A204.1 (cell line): ENCODE data around the gene TAS2R3.

Source experiments
- FAIRE-seq: peaks from 2 replicates; lab custom pipeline; 2012; peaks lifted over from hg19 to GRCh38; lab: Jason Lieb, UNC

Gene TAS2R3

DNA sequence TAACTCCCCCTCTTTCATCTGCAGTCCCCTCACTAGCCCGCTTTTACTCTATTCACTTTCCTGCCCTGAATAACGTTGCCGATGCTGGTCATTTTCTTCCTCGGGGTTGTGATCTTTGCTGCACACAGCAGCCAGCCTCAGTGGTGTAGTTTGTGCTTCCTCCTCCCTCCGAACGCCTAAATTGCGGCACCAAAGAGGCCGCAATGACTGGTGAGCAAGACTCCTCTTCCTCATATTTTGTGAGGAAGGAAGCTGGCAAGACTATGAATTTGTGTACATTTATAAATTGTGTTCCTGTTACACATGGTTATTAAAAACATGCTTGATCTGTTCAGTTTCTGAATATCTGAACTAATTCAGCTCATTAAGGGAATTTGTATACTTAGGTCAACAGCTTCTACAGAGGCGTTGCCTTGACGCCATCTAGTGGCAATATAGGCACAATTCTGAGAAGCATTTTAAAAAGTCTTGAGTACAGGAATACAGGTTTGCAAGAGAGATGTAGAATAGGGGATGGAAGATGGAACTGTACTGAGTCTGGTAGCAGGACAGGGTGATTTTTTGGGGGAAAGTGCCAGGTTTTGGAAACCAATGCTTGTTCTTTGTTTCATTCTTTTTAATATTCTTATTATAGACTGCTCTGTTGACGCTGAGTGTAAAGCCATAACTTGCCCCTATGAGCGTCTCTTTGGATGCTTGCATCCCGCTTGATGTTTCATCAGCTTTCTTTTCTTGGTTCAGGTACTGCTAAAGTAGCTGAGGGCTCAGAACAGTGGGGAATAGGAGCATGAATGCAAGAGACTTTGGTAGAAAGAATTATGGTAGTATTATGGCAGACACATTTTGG is 22.0 kb downstream of the TAS2R3 start:
- peak; percentile 87 for FAIRE-seq

DNA sequence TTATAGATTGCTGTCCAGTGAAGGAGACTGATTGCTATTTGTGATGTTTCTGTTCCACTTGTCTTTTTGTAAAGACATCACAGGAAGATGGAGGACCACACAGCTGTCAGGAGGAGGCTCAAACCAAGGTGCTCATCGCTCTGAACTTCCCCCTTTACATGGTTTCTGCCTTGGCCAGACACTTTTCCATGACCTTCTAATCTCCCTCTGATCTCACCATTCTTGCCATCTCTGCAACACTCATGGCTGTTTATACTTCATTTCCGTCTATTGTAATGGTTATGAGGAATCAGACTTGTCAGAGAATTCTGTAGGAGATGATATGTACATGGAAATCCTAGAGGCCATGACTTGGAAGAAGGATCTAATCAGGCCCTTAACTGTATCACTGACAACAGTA is 24.4 kb downstream of the TAS2R3 start:
- FAIRE-seq = no peak

DNA sequence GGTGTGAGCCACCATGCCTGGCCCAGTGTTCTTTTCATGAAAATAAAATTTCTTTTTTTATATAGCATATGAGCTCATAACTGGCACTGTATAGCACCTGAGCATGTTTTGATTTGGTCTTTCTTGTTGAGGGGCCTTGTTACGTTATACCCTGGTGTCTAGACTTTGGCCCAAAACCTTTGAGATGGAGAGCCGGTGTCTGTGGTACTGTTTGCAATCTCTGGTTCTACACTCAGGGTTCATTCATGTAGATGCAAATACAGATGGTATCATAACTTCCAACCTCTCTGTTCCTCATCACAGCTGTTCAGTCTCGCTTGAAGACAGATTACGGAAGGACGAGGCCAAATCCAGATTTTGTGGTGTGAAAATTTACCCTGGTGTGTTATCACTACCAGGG is 26.0 kb downstream of the TAS2R3 start, which contains the start of gene TAS2R5:
TSS of gene TAS2R5 (plus strand) at position 301 of the 400 bp plus-strand sequence. CDS start 145 bp downstream, outside the sequence.
- FAIRE-seq = no peak

DNA sequence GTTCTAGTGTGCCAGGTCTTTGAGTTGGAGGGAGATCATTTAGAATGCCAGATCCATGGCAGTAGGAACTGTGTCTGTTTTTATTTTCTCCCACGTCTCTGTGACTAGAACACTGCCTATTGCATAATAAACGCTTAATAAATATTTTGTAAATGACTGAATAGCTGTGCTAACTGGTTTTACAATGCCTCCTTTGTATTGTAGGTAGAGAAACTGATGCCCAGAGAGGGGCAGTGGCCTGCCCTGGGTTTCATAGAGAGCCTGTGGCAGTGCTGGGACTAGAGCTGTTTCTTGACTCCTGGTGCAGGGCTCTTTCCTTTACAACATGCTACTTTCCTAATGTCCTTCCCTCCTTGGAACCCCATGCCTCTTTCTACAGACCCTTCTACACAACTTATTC is 28.6 kb downstream of the TAS2R3 start:
- FAIRE-seq = no peak
